Upper lobe of left lung (tissue), 4 donors: Measurements from ENCODE around the gene PLK5.

ENCODE experiments used
- EP300 ChIP-seq, 4 donors: sonication (generic); formaldehyde crosslinking; IDR thresholded peaks; one replicate each; pipeline ENCODE4 v1.5.1; 2017; ENCODE audit warnings: antibody characterized with exemption in 4 of 4, control low read depth in 2 of 4
- POLR2A ChIP-seq, 4 donors: fragments of 450-650 bp; IDR thresholded peaks; one replicate each; pipeline ENCODE4 v1.5.1; 2016 to 2017; ENCODE audit warnings: antibody characterized with exemption in 4 of 4, mild to moderate bottlenecking in 2 of 4
- POLR2AphosphoS5 ChIP-seq, 2 donors: sonication (generic); formaldehyde crosslinking; IDR thresholded peaks; one replicate each; pipeline ENCODE4 v1.5.1; 2017; ENCODE audit warnings: antibody characterized with exemption in 2 of 2
- TF ChIP-seq, protein P1 (sequence below), 6 experiments: fragments of 450-650 bp in 4 of 6; fragments of 200-600 bp in 2 of 6; sonication (generic) in 2 of 6; IDR thresholded peaks; one replicate each; pipeline ENCODE4 v1.5.1; 2016 to 2019; ENCODE audit warnings: antibody characterized with exemption in 6 of 6

GRCh38 chr19:1513499-1514294 is 10.2 kb upstream of the PLK5 start:
- TF ChIP-seq, protein P1, sequence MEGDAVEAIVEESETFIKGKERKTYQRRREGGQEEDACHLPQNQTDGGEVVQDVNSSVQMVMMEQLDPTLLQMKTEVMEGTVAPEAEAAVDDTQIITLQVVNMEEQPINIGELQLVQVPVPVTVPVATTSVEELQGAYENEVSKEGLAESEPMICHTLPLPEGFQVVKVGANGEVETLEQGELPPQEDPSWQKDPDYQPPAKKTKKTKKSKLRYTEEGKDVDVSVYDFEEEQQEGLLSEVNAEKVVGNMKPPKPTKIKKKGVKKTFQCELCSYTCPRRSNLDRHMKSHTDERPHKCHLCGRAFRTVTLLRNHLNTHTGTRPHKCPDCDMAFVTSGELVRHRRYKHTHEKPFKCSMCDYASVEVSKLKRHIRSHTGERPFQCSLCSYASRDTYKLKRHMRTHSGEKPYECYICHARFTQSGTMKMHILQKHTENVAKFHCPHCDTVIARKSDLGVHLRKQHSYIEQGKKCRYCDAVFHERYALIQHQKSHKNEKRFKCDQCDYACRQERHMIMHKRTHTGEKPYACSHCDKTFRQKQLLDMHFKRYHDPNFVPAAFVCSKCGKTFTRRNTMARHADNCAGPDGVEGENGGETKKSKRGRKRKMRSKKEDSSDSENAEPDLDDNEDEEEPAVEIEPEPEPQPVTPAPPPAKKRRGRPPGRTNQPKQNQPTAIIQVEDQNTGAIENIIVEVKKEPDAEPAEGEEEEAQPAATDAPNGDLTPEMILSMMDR (IDR thresholded peaks at IDR 0.05) = peak in 5 of 6 experiments; percentile 42 to 71 (median 61)
- no peak for TF ChIP-seq EP300 (IDR thresholded peaks at IDR 0.05)
- no peak for TF ChIP-seq POLR2AphosphoS5 (IDR thresholded peaks at IDR 0.05)
- no peak for TF ChIP-seq POLR2A (IDR thresholded peaks at IDR 0.05)
